Stimulated activated naive CD4-positive, alpha-beta T cell treated with Interleukin-2 at 50 U/mL for 16 hours (primary cell): ENCODE measurements around the gene KAT6B.
"Not testable (repeated sequence)": the region's sequence is repeated elsewhere in the genome, so short reads cannot be mapped to it uniquely, and the experiment has no call there.

Experiments
- DNase-seq: peaks from one replicate; lab custom pipeline; 2025; lab: John Stamatoyannopoulos, UW

The KAT6B gene

DNA sequence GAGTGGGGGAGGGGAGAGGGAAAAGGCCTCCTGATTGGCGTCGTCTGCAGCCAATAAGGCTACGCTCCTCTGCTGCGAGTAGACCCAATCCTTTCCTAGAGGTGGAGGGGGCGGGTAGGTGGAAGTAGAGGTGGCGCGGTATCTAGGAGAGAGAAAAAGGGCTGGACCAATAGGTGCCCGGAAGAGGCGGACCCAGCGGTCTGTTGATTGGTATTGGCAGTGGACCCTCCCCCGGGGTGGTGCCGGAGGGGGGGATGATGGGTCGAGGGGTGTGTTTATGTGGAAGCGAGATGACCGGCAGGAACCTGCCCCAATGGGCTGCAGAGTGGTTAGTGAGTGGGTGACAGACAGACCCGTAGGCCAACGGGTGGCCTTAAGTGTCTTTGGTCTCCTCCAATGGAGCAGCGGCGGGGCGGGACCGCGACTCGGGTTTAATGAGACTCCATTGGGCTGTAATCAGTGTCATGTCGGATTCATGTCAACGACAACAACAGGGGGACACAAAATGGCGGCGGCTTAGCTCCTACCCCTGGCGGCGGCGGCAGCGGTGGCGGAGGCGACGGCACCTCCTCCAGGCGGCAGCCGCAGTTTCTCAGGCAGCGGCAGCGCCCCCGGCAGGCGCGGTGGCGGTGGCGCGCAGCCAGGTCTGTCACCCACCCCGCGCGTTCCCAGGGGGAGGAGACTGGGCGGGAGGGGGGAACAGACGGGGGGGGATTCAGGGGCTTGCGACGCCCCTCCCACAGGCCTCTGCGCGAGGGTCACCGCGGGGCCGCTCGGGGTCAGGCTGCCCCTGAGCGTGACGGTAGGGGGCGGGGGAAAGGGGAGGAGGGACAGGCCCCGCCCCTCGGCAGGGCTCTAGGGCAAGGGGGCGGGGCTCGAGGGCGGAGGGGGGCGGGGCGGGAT is at the start of gene KAT6B:
TSS of gene KAT6B (plus strand) at position 459 of the 903 bp plus-strand sequence. CDS start 16,258 bp downstream, outside the sequence.
- peak; percentile 100 for DNase-seq

DNA sequence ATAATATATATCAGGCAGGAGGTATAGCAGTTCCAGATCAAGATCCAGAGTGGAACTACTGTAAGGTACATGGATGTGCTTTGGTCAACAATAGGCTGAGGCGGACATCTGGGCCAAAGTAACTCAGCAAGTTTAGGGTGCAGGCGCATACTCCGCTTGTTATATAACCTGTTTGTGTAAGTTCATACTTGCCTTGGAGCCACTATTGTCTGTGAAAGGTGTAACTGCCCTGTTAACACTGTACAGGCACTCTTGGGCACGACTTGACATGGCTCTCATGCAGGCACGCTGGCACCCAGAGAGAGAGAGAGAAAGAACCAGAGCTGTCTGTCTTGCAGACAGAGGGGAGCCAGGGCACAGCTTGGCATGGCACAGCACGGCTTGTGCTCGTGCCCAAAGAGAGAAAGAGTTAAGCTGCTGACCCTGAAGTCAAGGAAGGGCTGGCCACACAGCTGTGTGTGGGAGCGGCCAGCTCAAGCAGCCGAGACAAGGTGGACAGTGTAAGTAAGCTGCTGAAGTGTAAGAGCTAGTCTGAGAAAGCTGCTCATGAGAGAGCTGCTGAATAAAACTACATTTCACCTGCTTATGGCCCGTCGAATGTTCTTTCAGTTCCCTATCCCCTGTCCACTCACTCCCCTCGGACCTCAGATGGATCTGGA is 47.8 kb upstream of the KAT6B start:
- DNase-seq, result no peak

DNA sequence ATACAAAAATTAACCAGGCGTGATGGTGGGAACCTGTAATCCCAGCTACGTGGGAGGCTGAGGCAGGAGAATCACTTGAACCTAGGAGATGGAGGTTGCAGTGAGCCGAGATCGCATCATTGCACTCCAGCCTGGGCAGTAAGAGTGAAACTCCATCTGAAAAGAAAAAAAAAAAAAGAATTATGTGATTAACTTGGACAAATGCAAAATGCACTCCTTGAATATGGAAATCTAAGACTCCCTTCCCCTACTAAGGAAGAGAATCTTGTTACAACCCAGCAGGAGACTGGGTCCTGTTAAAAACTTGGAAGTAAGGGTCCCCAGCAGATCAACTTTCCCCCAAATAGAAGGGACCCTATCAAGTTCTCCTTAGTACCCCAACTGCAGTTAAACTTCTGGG is 44.5 kb upstream of the KAT6B start:
- not testable (repeated sequence) for DNase-seq

- no peak for DNase-seq
Measured at GRCh38 chr10:74784462-74784861, 41.9 kb upstream of the KAT6B start.

DNA sequence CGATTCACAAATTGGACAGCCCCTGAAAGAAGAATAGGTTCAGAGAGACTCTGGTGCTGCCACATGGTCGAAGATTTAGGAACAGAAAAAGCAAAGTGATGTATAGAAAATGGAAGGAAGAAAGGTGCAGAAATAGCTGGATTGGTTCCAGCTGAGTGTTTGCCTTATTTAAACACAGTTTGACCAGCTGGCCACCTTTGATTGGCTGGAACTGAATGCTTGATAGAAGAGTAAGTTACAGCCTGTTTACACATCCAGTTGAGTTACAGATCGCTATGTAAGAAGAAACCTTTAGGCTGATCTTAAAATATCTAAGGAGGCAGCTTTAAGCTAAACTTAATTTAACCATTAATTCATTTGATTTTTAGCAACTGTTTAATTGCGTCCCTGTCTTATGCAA is 40.3 kb upstream of the KAT6B start:
- DNase-seq, result no peak

GRCh38 chr10:74787457-74787856 is 38.9 kb upstream of the KAT6B start:
- no peak for DNase-seq

- DNase-seq, result not testable (repeated sequence)
Measured at GRCh38 chr10:74791979-74792378, 34.4 kb upstream of the KAT6B start.

GRCh38 chr10:74792726-74793125 is 33.7 kb upstream of the KAT6B start:
- DNase-seq, result no peak

DNA sequence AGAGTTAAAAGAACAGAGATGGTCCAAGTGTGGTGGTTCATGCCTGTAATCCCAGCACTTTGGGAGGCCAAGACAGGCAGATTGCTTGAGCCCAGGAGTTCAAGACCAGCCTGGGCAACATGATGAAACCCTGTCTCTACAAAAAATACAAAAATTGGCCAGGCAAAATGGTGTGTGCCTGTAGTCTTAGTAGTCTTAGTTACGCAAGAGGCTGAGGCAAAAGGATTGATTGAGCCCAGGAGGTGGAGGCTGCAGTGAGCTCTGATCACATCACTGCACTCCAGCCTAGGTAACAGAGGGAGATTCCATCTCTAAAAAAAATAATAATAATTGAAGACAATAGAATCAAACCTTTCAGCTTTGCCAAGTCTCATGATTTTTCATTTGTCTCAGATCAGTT is 33.2 kb upstream of the KAT6B start:
- DNase-seq, result not testable (repeated sequence)

DNA sequence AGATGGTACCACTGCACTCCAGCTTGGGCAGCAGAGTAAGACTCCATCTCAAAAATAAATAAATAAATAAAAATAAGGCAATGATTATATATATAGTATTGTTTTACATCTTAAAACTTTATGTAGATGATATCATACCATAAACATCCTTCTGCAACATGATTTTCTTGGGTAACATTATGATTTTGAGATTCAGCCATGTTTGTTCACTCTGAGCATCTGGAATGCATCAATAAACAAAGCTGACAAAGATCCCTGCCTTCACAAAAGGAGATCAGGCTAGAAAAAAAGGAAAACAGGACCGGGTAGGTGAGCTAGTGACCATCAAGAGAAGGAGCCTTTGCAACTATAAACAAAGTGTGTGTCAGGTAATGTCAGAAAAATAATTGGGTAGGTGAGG is 31.9 kb upstream of the KAT6B start:
- DNase-seq, result no peak

DNA sequence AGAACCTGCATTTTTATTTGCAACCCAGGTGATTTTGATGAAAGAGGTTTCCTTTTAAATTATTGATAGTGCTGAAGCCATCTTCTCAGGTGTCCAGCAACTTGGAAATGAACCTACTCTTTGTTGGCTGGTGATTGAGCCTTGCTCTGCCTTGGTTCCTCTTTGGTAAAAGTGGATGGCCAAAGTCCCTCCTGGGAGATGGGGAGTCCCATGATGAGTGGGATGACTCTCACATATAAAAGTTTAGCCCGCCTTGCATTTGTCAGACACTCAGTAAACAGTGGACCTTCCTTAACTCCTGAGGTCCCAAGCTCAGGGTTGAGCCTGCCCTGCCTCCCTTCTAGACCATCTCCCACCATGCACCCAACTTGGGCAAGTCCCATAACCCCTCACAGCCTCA is 28.9 kb upstream of the KAT6B start:
- DNase-seq, result no peak

GRCh38 chr10:74799721-74800221 is 26.6 kb upstream of the KAT6B start:
- peak; percentile 18 for DNase-seq

DNA sequence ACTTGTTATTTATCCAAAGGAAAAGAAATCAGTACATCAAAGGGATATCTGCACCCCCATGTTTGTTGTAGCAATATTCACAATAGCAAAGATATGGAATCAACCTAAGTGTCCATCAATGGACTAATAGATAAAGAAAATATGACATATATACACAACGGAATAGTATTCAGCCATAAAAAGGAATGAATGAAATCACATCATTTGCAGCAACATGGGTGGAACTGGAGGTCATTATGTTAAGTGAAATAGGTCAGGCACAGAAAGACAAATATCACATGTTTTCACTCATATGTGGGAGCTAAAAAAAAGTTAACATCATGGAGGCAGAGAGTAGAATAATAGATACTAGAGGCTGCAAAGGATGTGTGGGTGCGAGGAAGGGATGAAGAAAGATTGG is 25.0 kb upstream of the KAT6B start:
- DNase-seq, result no peak

DNA sequence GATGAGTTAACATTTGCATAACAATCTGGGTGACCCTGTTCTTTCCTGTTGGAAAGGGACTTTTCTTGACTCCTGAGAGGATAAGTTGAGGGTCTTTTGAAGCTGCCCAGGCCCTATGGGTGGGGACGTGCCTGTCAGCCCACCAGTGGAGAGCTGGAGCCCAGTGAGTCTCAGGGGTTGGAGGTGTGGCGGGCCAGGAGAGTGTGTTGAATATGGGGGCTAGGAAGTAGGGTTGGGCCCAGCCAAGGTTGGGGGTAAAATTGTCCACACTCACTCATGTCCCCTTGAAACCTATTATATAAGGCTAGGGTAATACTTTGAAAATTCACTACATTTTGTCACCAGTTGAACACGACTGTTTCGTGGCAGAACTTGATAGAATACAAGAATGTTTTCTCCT is 17.9 kb upstream of the KAT6B start:
- DNase-seq, result no peak

DNA sequence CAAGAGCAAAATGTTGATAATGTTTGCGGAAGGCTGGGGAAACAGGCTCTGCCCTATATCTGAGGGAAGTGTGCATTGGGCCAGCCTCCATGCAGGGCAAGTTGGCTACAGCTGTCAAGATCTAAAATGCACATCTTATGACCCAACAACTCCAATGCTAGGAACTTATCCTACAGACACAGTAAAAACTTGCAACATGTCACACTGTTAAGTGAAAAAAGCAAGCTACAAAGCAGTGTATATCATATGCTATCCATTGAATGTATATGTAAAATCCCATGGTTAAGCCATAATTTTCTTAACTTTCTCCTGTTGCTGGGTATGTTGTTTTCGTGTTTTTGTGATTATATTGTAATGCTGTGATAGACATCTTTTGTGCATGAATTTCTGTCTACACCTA is 16.3 kb upstream of the KAT6B start:
- DNase-seq, result no peak

- DNase-seq, result no peak
Measured at GRCh38 chr10:74813381-74814259, 12.8 kb upstream of the KAT6B start.

- DNase-seq, result no peak
Measured at GRCh38 chr10:74814797-74815196, 11.6 kb upstream of the KAT6B start.

- DNase-seq, result no peak
Measured at GRCh38 chr10:74816824-74817498, 9.4 kb upstream of the KAT6B start.

DNA sequence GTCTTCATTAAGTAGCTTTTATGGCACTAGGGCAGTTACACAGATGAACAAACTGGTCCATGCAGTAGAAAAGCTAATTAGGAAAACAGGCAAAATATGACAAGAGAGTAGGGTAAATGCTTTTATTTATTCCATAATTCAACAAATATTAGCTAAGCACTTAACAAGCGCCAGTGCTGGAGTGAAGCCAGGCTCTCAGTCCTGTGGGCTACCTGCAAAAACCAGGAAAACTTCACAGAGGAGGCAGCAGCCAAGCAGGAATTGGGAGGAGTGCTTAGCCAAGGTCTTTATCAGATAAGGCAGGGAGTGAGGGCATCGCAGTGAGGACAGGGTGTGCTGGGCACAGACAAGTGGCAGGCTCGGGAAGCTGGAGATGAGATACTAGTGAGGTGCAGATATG is 4.9 kb upstream of the KAT6B start:
- DNase-seq, result no peak

DNA sequence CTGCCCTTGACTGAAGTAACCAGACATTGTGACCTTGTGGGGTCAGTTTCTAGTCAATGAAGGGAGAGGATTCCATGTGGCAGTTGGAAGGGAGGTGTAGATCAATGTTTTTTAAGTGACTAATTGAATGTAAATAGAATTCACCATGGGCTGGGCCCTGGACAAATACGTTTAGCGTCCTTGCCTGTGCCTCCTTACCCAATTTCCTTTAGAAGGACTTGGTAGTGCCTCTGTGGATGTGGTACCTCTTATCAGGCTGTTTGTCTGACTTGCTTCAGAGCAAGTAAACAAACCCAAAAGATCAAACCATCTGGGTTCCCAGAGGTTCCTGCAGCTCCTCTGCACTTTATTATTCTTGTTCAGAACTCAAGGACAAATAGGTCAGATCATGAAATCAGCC is 4.3 kb upstream of the KAT6B start:
- DNase-seq, result no peak

DNA sequence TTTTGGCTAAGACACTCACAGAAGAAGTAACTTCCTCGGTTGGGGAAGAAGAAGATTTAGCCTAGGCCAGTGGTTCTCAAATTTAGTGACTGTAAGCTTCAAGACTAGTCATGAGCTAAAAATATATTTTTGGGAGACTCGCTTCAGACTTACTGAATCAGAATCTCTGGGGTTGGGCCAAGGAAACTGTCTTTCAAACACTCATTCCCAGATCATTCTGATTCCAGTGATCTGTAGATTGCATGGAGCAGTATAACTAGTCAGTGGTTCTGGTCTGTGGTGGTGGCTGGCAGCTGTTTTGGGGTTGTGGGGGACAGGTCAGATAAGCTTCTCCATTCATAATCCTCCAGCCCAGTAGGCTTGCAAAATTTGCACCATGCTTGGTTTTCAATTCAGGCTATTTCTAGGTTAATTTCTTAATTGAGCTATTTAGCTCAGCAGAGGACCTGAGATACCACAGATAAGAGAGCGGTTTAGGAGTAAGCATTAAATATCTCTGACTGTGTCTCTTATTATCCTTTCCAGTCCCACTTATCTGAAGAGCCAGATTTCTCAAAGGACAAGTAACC is 3.8 kb upstream of the KAT6B start:
- DNase-seq, result no peak
